GM18867 (cell line): ENCODE results near the gene MMP3.

ENCODE experiments used
- ATAC-seq: cut with Tn5 transposase; IDR thresholded peaks from one replicate; pipeline ENCODE4 v1.9.1; 2021; ENCODE audit warnings: mild to moderate bottlenecking, moderate library complexity; ENCODE audit not compliant: unreplicated experiment

The MMP3 gene

GRCh38 chr11:102792604-102793003, 50.8 kb downstream of the MMP3 start:
- ATAC-seq: no peak

DNA sequence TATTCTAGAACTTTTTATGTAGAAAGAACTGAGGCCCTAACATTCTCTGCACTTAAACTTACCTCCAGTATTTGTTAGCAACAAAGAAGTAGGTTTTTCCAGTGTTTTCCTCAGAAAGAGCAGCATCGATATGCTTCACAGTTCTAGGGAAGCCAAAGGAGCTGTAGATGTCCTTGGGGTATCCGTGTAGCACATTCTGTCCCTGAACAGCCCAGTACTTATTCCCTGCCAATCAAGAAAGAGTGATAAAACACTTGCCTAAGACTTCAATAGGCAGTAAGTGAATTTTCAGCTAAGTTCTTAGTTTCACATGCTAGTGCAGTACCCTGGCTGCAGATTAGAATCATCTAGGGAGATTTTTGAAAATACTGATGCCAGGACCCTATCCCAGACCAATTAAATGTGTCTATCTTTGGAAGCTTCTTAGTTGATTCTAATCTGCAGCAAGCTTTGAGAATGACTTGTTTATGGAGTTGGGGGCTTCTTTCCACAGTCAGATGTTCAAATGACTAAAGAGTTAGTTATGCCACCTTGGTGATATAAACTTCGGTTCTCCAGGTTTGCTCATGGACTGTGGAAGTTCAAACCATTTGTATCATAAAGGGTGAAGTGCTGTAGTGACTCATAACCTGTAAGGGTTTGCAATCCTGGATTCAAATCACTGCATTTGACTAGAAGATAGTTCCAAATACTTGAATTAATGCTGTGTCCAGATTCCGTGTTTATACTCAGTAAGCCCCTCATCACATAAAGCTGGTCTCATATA, 52.0 kb downstream of the MMP3 start:
- ATAC-seq: no peak

DNA sequence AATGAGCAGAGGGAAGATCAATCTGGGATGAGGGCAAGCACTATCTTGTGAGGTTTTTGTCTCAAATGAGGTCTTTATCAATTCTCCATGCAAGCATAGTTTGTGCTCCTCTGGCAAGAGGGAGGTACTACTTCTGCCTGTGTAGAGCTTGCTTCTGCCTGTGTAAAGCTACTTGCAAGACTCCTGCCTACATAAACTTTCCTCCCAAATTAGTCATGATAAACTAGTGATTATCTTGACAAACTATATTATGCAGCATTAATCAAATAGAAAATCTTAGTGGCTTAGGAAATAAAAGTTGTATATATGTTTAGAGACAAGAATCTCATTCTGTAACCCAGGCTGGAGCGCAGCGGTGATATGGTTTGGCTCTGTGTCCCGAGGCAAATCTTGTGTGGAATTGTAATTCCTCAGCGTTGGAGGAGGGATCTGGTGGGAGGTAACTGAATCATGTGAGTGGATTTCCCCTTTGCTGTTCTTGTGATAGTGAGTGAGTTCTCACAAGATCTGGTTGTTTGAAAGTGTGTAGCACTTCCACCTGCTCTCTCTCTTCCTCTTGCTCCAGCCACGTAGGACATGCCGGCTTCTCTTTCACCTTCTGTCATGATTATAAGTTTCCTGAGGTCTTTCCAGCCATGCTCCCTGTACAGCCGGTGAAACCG, 54.9 kb downstream of the MMP3 start:
- ATAC-seq: no peak
